ENCODE measurements around the gene C9orf57. TPM values are rescaled to one million over a fixed set of nuclear protein-coding genes. Genes with fewer than 3 reads are reported as not detected.

C9orf57 gene
- total and polyA plus RNA-seq, 10 donors: 0.06 TPM; not detected in 9

DNA sequence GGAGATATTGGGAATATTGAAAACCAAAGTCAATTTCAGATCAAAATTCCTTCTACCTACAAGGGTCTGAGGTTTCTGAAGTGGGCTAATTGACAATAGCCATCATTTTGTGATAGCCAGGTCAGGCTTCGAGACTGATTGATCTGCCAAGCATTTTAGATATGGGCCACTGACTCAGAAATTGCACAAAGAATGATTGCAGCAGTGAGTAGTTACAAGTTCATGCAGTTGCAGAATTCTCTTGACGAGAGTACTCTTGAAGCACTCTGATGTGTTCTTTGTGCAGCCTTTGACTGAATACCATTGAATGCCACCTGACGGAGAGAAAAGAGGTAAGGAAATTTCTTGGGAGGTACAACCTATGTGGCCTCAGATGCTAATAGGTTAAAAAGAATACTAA, 8.3 kb downstream of the C9orf57 start:
- TF ChIP-seq POLR2AphosphoS5 (IDR thresholded peaks at IDR 0.05): no peak
- TF ChIP-seq POLR2A (IDR thresholded peaks at IDR 0.05): no peak
- TF ChIP-seq, protein P1, sequence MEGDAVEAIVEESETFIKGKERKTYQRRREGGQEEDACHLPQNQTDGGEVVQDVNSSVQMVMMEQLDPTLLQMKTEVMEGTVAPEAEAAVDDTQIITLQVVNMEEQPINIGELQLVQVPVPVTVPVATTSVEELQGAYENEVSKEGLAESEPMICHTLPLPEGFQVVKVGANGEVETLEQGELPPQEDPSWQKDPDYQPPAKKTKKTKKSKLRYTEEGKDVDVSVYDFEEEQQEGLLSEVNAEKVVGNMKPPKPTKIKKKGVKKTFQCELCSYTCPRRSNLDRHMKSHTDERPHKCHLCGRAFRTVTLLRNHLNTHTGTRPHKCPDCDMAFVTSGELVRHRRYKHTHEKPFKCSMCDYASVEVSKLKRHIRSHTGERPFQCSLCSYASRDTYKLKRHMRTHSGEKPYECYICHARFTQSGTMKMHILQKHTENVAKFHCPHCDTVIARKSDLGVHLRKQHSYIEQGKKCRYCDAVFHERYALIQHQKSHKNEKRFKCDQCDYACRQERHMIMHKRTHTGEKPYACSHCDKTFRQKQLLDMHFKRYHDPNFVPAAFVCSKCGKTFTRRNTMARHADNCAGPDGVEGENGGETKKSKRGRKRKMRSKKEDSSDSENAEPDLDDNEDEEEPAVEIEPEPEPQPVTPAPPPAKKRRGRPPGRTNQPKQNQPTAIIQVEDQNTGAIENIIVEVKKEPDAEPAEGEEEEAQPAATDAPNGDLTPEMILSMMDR (IDR thresholded peaks at IDR 0.05 in 8 of 11, conservative IDR thresholded peaks at IDR 0.05 in 3 of 11): no peak
- intact Hi-C loops (cut with DNase I; ENCODE audit: low total_unique reads): no loop called here
- WGBS, 5 donors: 79 to 92% (median 88%) methylated on average over 3 of the region's 3 CpGs
- DNase-seq: no peak
- peaks cover 0 to under 1% (median 0%) of the 10 kb centered on the region in 7 donors for H3K27me3 ChIP-seq (replicated peaks in 1 of 7)
- no peaks in the 10 kb centered on the region for H3K36me3 ChIP-seq
- no peaks in the 10 kb centered on the region for H3K4me1 ChIP-seq
- no peaks in the 10 kb centered on the region for H3K9me3 ChIP-seq
- H3K27ac ChIP-seq: no peak overlapping the region
- no peak overlapping the region for H3K4me3 ChIP-seq

DNA sequence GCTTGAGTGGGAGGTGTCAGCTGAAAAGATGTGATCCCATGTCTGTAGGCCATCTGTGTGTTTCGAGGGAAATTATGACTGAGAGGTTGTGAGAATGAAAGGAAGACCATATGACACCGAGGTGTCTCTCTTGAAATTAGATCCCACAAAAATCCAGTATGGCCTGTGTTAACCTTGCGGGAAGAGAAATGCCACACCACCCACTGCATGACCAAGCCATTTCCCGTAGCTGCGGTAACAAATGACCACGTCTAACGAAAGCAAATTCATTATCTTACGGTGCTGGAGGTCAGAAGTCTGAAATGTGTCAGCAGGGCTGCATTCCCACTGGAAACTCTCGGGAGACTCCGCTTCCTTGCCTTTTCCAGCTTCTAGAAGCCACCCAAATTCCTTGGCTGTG, 11.6 kb downstream of the C9orf57 start:
- TF ChIP-seq POLR2A (IDR thresholded peaks at IDR 0.05): no peak
- Histone ChIP-seq H3K9me3 (no peaks in the 10 kb centered on the region), H3K4me3 (no peak overlapping the region), H3K36me3 (no peaks in the 10 kb centered on the region), H3K27me3 (replicated peaks in 1 of 7) (no peaks in the 10 kb centered on the region), H3K27ac (no peak overlapping the region), H3K4me1 (no peaks in the 10 kb centered on the region)
- 81 to 91% (median 84%) methylated on average over 10 of the region's 10 CpGs for WGBS, 5 donors
- DNase-seq: no peak
- intact Hi-C loops (cut with DNase I; ENCODE audit: low total_unique reads): no loop called here

DNA sequence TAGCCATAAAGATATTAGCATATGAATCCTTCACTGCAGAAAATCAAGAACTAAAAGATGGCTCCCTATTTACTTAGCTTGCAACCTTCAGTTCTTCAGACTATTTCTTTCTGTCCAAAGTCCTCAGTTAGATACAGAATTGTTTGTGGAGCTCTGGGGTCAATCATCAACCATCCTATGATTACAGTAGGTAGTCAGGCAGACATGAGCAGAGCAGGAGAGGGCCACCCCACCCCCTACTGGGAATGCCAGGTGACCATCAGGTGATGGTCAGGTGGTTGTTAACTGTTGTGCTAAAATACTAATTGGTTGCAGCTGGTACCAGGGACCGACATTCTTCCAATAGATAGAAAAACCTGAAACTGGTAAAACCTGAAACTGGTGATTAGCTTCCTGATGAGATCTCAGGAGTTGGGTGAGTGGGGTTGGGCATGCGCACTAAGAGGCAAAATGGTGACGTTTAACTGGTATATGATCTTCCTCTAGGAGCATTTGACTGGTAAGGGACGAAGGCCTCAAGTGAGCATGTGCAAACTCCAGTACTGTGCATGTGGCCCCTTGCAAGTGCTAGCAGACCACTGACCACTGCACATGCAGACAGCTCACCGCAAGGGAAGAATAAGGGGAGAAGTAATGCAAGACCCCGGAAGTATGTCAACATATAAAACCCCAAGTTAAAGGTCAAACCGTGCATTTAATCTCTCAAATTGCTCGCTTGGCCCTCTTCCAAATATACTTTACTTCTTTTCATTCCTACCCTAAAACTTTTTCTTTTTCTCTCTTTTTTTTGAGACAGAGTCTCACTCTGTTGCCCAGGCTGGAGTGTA, 13.6 kb downstream of the C9orf57 start:
- 76 to 91% (median 86%) methylated on average over 8 of the region's 8 CpGs for WGBS, 5 donors
- intact Hi-C loops (cut with DNase I; ENCODE audit: low total_unique reads): no loop called here

DNA sequence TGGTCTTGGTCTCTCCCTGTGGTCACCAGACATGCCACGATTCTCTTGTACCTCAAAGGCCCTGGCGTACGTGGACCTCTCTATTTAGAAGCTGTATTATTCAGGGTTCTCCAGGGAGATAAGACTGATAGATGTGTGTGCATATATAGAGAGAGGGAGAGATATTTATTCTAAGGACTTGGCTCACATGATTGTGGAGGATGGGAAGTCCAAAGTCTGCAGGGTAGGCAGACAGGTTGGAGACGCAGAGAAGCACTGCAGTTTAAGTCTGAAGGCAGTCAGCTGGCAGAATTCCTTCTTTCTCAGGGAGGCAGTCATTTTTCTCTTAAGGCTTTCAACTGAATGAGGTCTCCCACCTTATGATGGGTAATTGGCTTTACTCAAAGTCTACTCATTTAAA, 16.3 kb downstream of the C9orf57 start:
- intact Hi-C loops (cut with DNase I; ENCODE audit: low total_unique reads): no loop called here
- no peak overlapping the region for H3K27ac ChIP-seq
- H3K4me1 ChIP-seq: peaks cover 0 to 4% (median 0%) of the 10 kb centered on the region in 6 donors
- no peaks in the 10 kb centered on the region for H3K36me3 ChIP-seq
- DNase-seq: no peak
- H3K9me3 ChIP-seq: no peaks in the 10 kb centered on the region
- no peak overlapping the region for H3K4me3 ChIP-seq
- TF ChIP-seq POLR2A (IDR thresholded peaks at IDR 0.05) (no peak), POLR2AphosphoS5 (IDR thresholded peaks at IDR 0.05) (no peak)
- TF ChIP-seq, protein P1 (IDR thresholded peaks at IDR 0.05 in 8 of 11, conservative IDR thresholded peaks at IDR 0.05 in 3 of 11): no peak
- 83 to 95% (median 92%) methylated on average over 4 of the region's 4 CpGs for WGBS, 5 donors
- H3K27me3 ChIP-seq (replicated peaks in 1 of 7): no peaks in the 10 kb centered on the region

More for the DNA sequence above, 13.6 kb downstream of the C9orf57 start:
- Histone ChIP-seq H3K4me3 (no peak overlapping the region), H3K27me3 (replicated peaks in 1 of 7) (no peaks in the 10 kb centered on the region), H3K9me3 (no peaks in the 10 kb centered on the region), H3K4me1 (no peaks in the 10 kb centered on the region), H3K36me3 (no peaks in the 10 kb centered on the region), H3K27ac (no peak overlapping the region)
- TF ChIP-seq, protein P1 (IDR thresholded peaks at IDR 0.05 in 8 of 11, conservative IDR thresholded peaks at IDR 0.05 in 3 of 11): no peak
- TF ChIP-seq POLR2AphosphoS5 (IDR thresholded peaks at IDR 0.05): no peak
- no peak for TF ChIP-seq POLR2A (IDR thresholded peaks at IDR 0.05)
- no peak for DNase-seq

All from spleen (tissue), 11 donors.